Measurements from ENCODE around the gene BACE2.

GRCh38 chr21:41246808-41247207 is 78.8 kb downstream of the BACE2 start:
- TF ChIP-seq, protein P1, sequence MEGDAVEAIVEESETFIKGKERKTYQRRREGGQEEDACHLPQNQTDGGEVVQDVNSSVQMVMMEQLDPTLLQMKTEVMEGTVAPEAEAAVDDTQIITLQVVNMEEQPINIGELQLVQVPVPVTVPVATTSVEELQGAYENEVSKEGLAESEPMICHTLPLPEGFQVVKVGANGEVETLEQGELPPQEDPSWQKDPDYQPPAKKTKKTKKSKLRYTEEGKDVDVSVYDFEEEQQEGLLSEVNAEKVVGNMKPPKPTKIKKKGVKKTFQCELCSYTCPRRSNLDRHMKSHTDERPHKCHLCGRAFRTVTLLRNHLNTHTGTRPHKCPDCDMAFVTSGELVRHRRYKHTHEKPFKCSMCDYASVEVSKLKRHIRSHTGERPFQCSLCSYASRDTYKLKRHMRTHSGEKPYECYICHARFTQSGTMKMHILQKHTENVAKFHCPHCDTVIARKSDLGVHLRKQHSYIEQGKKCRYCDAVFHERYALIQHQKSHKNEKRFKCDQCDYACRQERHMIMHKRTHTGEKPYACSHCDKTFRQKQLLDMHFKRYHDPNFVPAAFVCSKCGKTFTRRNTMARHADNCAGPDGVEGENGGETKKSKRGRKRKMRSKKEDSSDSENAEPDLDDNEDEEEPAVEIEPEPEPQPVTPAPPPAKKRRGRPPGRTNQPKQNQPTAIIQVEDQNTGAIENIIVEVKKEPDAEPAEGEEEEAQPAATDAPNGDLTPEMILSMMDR (tag by site-specific recombination; IDR thresholded peaks at IDR 0.05) = no peak
- TF ChIP-seq, protein P2, sequence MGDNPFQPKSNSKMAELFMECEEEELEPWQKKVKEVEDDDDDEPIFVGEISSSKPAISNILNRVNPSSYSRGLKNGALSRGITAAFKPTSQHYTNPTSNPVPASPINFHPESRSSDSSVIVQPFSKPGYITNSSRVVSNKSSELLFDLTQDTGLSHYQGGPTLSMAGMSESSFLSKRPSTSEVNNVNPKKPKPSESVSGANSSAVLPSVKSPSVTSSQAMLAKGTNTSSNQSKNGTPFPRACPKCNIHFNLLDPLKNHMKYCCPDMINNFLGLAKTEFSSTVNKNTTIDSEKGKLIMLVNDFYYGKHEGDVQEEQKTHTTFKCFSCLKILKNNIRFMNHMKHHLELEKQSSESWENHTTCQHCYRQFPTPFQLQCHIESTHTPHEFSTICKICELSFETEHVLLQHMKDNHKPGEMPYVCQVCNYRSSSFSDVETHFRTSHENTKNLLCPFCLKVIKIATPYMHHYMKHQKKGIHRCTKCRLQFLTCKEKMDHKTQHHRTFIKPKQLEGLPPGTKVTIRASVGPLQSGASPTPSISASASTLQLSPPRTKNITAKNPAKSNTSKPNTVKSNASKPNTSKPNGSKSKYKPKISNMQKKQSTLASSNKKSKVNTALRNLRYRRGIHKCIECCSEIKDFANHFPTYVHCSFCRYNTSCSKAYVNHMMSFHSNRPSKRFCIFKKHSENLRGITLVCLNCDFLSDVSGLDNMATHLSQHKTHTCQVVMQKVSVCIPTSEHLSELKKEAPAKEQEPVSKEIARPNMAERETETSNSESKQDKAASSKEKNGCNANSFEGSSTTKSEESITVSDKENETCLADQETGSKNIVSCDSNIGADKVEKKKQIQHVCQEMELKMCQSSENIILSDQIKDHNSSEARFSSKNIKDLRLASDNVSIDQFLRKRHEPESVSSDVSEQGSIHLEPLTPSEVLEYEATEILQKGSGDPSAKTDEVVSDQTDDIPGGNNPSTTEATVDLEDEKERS (tag by site-specific recombination; IDR thresholded peaks at IDR 0.05) = no peak
- TF ChIP-seq ZNF792 (tag by site-specific recombination; IDR thresholded peaks at IDR 0.05) (no peak), ZNF157 (tag by site-specific recombination; IDR thresholded peaks at IDR 0.05) (no peak), BCL11B (tag by site-specific recombination; IDR thresholded peaks at IDR 0.05; ENCODE audit: low read depth) (no peak), REST (tag by site-specific recombination; IDR thresholded peaks at IDR 0.05) (no peak), KLF16 (tag by site-specific recombination; IDR thresholded peaks at IDR 0.05) (no peak), YY2 (tag by site-specific recombination; IDR thresholded peaks at IDR 0.05) (no peak), TSHZ1 (tag by site-specific recombination; IDR thresholded peaks at IDR 0.05; ENCODE audit: borderline replicate concordance) (no peak)
- TF ChIP-seq, protein P3, sequence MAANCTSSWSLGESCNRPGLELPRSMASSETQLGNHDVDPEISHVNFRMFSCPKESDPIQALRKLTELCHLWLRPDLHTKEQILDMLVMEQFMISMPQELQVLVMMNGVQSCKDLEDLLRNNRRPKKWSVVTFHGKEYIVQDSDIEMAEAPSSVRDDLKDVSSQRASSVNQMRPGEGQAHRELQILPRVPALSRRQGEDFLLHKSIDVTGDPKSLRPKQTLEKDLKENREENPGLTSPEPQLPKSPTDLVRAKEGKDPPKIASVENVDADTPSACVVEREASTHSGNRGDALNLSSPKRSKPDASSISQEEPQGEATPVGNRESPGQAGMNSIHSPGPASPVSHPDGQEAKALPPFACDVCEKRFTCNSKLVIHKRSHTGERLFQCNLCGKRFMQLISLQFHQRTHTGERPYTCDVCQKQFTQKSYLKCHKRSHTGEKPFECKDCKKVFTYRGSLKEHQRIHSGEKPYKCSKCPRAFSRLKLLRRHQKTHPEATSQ (tag by site-specific recombination; IDR thresholded peaks at IDR 0.05) = no peak
- TF ChIP-seq, protein P4, sequence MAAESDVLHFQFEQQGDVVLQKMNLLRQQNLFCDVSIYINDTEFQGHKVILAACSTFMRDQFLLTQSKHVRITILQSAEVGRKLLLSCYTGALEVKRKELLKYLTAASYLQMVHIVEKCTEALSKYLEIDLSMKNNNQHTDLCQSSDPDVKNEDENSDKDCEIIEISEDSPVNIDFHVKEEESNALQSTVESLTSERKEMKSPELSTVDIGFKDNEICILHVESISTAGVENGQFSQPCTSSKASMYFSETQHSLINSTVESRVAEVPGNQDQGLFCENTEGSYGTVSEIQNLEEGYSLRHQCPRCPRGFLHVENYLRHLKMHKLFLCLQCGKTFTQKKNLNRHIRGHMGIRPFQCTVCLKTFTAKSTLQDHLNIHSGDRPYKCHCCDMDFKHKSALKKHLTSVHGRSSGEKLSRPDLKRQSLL (tag by site-specific recombination; IDR thresholded peaks at IDR 0.05) = no peak
